Measurements from ENCODE around the gene CHADL.
"Not testable (repeated sequence)": the region's sequence is repeated elsewhere in the genome, so short reads cannot be mapped to it uniquely, and the experiment has no call there.

CHADL gene

GRCh38 chr22:41240377-41241132 lies at the start of gene CHADL:
CHADL (minus strand) TSS chr22:41240931; CDS start chr22:41240881, 50 bp downstream.
- DNase-seq, result no peak

GRCh38 chr22:41289671-41290070 lies 48.9 kb upstream of the CHADL start:
- no peak for DNase-seq

DNA sequence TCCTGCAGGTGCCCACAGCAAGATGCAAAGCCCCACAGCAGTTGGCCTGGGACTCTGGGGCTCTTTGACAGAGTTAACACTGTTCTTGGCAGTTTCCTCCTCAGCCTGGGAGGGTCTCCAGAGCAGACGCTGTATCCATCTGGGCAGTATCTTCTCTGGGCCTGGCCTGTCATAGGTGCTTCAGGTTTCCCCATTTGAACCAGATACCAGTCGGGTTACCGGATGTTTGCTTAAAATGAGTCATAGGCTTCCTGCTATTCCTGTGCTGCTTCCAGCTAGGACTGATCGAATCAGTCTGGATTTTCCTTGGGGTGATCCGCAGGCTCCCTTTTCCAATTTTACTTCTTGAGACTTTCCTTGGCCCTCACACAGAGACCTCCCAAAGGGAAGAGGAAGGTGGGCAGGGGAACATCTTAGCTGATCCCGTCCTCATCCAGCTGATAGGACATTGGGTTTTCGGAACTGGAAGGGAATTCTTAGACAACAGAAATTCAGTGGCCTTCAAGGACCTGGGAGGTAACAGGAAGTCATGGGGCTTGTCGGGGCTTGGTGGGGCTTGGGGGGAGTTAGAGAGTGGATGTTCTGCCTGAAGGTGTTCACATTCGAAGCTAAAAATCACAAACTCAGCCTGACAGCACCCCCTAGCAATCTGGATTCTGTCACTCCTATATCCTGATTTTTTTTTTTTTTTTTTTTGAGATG lies 47.7 kb upstream of the CHADL start:
- DNase-seq, result peak; percentile 91 to 92

- DNase-seq, result peak; percentile 77 to 80
Measured at GRCh38 chr22:41286639-41287091, 45.9 kb upstream of the CHADL start.

GRCh38 chr22:41285820-41286638 lies 45.3 kb upstream of the CHADL start, which contains the start of gene RANGAP1:
RANGAP1 (minus strand) TSS chr22:41286187; CDS start chr22:41281044, 5,143 bp downstream.
- peak; percentile 99 to 100 for DNase-seq

DNA sequence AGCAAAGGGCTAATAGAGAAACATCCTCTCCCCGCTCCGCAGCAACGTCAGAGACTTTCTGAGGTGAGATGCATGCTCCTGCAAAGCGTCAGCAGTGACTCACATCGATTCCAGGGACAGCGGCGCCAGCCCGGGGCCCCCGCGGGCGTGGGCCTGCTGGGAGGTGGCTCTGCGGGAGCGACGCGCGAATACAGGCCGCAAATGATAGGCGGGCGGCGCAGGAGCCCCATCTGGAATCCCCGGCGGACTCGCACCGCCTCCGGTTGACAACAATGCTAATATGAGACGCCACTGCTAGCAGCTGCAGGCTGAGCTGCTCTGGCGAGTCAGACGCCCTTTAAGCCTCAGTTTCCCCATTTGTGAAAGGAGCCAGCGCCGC lies 44.7 kb upstream of the CHADL start:
- peak in 1 of 2 experiments; percentile 47 for DNase-seq

DNA sequence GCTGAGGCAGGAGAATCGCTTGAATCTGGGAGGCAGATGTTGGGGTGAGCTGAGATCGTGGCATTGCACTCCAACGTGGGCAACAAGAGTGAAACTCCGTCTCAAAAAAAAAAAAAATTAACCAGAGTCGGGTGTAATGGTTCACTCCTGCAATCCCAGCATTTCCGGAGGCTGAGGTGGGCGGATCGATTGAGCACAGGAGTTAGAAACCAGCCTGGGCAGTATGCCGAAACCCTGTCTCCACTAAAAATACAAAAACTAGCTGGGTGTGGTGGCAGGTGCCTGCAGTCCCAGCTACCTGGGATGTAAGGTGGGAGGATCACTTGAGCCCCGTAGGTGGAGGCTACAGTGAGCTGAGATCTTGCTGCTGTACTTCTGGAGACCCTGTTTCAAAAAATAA lies 43.7 kb upstream of the CHADL start:
- DNase-seq, result no peak

GRCh38 chr22:41280854-41281253 lies 40.1 kb upstream of the CHADL start:
- DNase-seq, result no peak

GRCh38 chr22:41280065-41280464 lies 39.3 kb upstream of the CHADL start:
- no peak for DNase-seq

DNA sequence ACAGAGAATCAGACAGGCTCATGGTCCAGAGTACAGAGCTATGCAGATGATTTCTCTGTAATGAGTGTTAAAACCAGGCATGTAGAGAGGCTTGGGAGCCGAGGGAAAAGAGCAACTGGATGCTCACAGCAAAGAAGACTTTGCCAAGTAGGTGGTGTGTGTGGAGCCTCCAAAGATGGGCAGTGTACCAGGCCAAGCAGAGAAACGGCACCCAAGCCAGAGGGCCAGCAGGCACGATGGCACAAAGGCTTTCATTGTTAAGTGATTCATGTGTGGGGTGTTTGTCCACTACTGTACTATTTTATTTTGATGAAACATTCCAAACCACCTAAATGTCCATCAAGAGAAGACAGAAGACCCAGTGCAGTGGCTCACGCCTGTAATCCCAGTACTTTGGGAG lies 34.1 kb upstream of the CHADL start:
- no peak for DNase-seq

DNA sequence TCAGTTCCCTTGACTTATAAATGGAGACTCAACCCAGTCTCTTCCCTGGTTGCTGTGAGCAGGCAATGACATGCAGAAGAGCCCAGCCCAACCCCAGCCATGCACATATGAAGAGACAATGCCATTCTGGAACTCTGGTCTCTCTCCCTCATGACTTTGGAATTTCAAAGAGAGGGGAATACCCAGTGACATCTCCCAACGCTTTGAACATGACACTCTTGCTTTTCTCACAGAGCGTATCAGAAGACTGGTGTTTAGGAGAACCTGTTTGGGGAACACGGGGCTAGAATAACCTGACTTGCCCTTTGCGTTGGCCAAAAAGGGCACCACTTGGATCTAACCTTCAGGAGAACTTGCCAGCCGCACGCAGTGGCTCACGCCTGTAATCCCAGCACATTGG lies 32.4 kb upstream of the CHADL start:
- DNase-seq, result no peak

- no peak for DNase-seq
Measured at GRCh38 chr22:41271787-41272186, 31.1 kb upstream of the CHADL start.

- DNase-seq, result no peak
Measured at GRCh38 chr22:41267958-41268357, 27.2 kb upstream of the CHADL start.

DNA sequence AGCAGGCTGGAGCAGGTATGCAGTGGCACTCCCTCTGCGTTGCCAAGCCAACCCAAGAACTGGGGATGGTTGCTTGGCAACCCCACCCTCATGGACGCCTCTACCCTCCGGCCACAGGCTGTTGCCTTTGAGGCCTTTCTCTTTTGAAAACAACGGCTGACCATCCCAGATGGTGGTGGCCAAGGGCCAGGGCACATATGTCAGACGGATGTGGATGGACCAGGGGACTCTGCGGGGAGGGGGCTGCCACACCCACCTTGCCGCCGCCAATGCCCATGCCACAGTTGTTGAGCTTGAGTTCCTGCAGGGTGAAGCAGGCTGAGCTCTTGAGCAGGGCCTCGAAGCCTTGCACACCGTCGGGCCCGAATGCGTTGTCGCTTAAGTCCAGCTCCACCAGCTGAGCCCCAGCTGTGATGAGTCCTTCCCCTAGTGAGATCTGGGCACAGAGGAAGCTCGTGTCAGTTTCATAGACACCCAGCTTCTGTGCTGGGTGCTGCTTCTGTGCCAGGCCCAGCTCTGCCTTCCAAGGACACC lies 23.7 kb upstream of the CHADL start:
- no peak for DNase-seq

- no peak for DNase-seq
Measured at GRCh38 chr22:41263704-41264103, 23.0 kb upstream of the CHADL start.

- no peak for DNase-seq
Measured at GRCh38 chr22:41262250-41262765, 21.6 kb upstream of the CHADL start.

DNA sequence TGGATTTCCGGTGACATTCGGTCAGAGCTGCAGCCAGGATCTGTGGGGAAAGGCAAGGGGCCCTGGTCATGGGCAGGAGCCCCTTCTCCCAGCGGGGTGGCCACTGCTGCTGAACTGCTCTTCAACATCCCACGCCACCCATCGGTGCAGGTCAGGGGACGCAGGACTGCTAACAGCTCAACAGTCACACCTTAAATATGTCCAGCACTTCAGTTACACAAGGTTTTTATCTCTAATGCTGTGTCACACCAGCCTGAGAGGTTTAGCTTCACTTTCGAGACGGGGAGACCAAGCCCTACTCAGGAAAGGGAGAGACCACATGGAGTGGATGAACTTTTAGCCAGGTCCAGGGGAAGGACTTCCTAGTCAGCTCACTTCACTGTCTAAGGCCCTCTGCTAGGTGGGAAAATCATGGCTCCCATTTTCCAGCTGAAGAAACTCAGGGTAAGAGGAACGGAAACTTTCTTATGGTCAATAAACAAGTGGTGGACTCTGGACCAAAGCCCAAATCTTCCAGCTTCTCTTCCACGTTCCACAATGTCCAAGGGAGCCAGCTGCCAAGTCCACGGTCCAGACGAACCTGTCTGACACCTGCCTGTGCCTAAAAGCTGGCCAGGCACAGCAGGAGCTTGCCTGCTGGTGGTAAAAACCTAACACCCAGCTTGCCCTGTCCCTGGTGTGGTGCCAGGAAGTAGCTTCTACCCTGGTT lies 21.0 kb upstream of the CHADL start:
- no peak for DNase-seq

DNA sequence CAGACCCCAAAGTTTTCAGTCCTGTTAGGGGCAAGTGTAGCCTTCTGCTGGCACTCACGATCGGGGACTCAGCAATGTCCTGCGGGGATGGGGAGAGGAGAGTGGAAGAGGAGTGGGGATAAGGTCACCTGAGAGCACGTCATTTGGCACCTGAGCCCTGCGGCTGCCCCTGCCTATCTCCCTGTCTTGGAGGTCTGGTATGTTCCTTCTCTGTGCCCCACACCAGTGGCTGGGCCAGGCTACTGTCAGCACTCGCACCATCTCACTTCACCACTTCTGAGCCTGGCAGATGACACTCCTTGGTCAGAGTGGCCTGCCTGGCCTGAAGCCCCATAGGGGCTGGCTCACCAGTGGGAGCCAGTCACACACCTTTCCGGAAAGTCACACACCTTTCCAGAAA lies 20.1 kb upstream of the CHADL start:
- no peak for DNase-seq

- DNase-seq, result not testable (repeated sequence)
Measured at GRCh38 chr22:41259756-41260155, 19.0 kb upstream of the CHADL start.

GRCh38 chr22:41257696-41258095 lies 17.0 kb upstream of the CHADL start:
- no peak for DNase-seq

DNA sequence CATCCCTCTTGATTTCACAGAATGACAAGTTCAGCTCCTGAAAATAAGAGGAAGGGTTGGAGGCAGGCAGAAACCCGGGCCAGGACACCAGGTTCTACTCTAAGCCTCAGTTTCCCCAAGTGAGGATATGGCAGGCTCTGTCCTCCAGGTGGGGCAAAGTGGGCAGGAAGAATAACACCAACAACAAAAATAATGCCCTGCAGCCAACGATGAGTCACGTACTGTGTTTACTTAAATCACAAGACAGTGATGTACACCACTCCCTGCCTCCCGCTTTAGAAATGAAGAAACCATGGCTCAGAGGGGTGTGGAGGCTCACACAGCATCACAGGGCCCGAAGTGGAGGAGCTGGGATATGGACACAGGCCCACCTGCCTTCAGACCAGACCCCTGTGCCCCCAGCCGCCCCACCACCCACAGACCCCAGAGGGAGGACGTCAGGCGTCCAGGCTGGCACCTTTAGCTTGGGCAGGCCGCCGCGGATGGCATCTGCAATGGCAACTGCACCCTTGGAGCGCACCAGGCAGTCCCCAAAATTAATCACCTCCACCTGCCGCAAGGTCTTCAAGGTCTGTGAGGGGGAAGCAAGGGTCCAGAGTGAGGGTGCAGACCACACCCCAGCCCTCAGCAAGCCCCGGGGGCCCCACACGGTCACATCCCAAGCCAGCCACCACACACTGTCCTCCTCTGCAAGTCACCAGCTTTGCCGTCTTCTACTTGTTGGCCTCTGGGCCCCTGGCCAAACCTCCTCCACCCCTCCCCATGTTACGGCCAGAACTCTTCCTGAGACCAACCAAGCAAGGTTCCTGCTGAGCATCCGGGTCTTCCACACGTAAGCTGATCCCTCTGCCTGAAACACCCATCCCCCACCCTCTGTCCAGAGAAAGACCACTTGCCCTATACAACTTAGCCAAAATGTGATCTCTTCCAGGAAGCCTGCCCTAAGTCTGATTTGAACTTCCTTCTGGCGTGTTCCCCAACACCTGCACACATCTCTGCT lies 15.8 kb upstream of the CHADL start:
- no peak for DNase-seq

Data from SHP77 (cell line).